GM11168 (cell line): Measurements from ENCODE around the gene LPXN.

ENCODE experiments used
- in situ Hi-C: fragments of 300-500 bp; cut with MboI; formaldehyde crosslinking; loops from one replicate; pipeline ENCODE4 v1.12.0; 2022; ENCODE audit warnings: low sequenced_read_pairs; ENCODE audit not compliant: unreplicated experiment

LPXN gene

GRCh38 chr11:58525037-58525614 is 50.5 kb downstream of the LPXN start:
- in situ Hi-C loops, result no loop called here

GRCh38 chr11:58524232-58525036 is 51.2 kb downstream of the LPXN start:
- in situ Hi-C loops, result loop anchor here (5.0 kb wide), 1 partner anchor 717 kb away; no protein-coding TSS in a partner anchor

- in situ Hi-C loops, result no loop called here
Observed at GRCh38 chr11:58513747-58514367, 61.8 kb downstream of the LPXN start.

- in situ Hi-C loops, result no loop called here
Observed at GRCh38 chr11:58511636-58512035, 64.0 kb downstream of the LPXN start.

- in situ Hi-C loops, result no loop called here
Observed at GRCh38 chr11:58509748-58510147, 65.9 kb downstream of the LPXN start.

- in situ Hi-C loops, result no loop called here
Observed at GRCh38 chr11:58508814-58509213, 66.8 kb downstream of the LPXN start.

GRCh38 chr11:58508005-58508404 is 67.7 kb downstream of the LPXN start, which contains the start of gene OR5B21:
OR5B21 (minus strand) TSS chr11:58508105; CDS start chr11:58508105, 0 bp downstream.
- in situ Hi-C loops, result no loop called here

GRCh38 chr11:58507355-58507754 is 68.3 kb downstream of the LPXN start:
- in situ Hi-C loops, result no loop called here

GRCh38 chr11:58506935-58507334 is 68.7 kb downstream of the LPXN start:
- in situ Hi-C loops, result no loop called here

- in situ Hi-C loops, result no loop called here
Observed at GRCh38 chr11:58505849-58506248, 69.8 kb downstream of the LPXN start.

- in situ Hi-C loops, result no loop called here
Observed at GRCh38 chr11:58504232-58504631, 71.4 kb downstream of the LPXN start.

- in situ Hi-C loops, result no loop called here
Observed at GRCh38 chr11:58503361-58503856, 72.2 kb downstream of the LPXN start.

- in situ Hi-C loops, result no loop called here
Observed at GRCh38 chr11:58502004-58502403, 73.7 kb downstream of the LPXN start.

- in situ Hi-C loops, result no loop called here
Observed at GRCh38 chr11:58498464-58498863, 77.2 kb downstream of the LPXN start.

- in situ Hi-C loops, result no loop called here
Observed at GRCh38 chr11:58497951-58498350, 77.7 kb downstream of the LPXN start.

GRCh38 chr11:58495906-58496305 is 79.8 kb downstream of the LPXN start:
- in situ Hi-C loops, result no loop called here

- in situ Hi-C loops, result no loop called here
Observed at GRCh38 chr11:58494101-58494500, 81.6 kb downstream of the LPXN start.

GRCh38 chr11:58493676-58494075 is 82.0 kb downstream of the LPXN start:
- in situ Hi-C loops, result no loop called here

- in situ Hi-C loops, result no loop called here
Observed at GRCh38 chr11:58490827-58491226, 84.8 kb downstream of the LPXN start.

GRCh38 chr11:58487170-58487569 is 88.5 kb downstream of the LPXN start:
- in situ Hi-C loops, result no loop called here

- in situ Hi-C loops, result no loop called here
Observed at GRCh38 chr11:58485961-58486360, 89.7 kb downstream of the LPXN start.
